Chondrocyte (in vitro differentiated cells): ENCODE results near the gene ACVR2B. TPM values are rescaled to one million over a fixed set of nuclear protein-coding genes. Genes with fewer than 3 reads are reported as not detected.

Experiments used
- DNase-seq: peaks from one replicate; pipeline ENCODE4 v3.0.0; 2021; ENCODE audit warnings: mixed read lengths, low spot score
- H3K27ac Mint-ChIP-seq: one replicate; pipeline ENCODE4 v1.8.0; 2021; ENCODE audit warnings: mild to moderate bottlenecking, moderate library complexity, mixed read lengths; ENCODE audit not compliant: unreplicated experiment
- H3K27me3 Mint-ChIP-seq: 2 replicates; pipeline ENCODE4 v1.8.0; 2021; ENCODE audit warnings: low read depth, mixed read lengths
- H3K36me3 Mint-ChIP-seq: 2 replicates; pipeline ENCODE4 v1.8.0; 2021; ENCODE audit warnings: low read depth, mixed read lengths
- H3K4me1 Mint-ChIP-seq: 2 replicates; pipeline ENCODE4 v1.8.0; 2021; ENCODE audit warnings: low read depth, mild to moderate bottlenecking, mixed read lengths
- H3K4me3 Mint-ChIP-seq: one replicate; pipeline ENCODE4 v1.8.0; 2021; ENCODE audit warnings: mild to moderate bottlenecking, moderate library complexity, mixed read lengths; ENCODE audit not compliant: unreplicated experiment
- H3K9me3 Mint-ChIP-seq: 2 replicates; pipeline ENCODE4 v1.8.0; 2021; ENCODE audit warnings: low read depth, mixed read lengths
- CTCF ChIP-seq: fragments of 200-600 bp; sonication (generic); IDR thresholded peaks from 2 replicates; pipeline ENCODE4 v1.5.0; 2021; ENCODE audit warnings: antibody characterized with exemption, mild to moderate bottlenecking, moderate library complexity
- total RNA-seq: library from RNA; stranded (reverse); gene quantifications from 3 replicates; pipeline ENCODE4 v1.2.1, GENCODE V29; 2021

The ACVR2B gene
- total RNA-seq, 1 donor from 2014 or later: 4.3 TPM

GRCh38 chr3:38488949-38489348 lies 35.3 kb downstream of the ACVR2B start:
- no peak for DNase-seq
- H3K9me3 Mint-ChIP-seq: no peaks in the 10 kb centered on the region
- H3K4me3 Mint-ChIP-seq: no peak overlapping the region
- no peak for TF ChIP-seq CTCF
- no peaks in the 10 kb centered on the region for H3K27me3 Mint-ChIP-seq
- no peaks in the 10 kb centered on the region for H3K4me1 Mint-ChIP-seq
- no peak overlapping the region for H3K27ac Mint-ChIP-seq
- H3K36me3 Mint-ChIP-seq: peaks cover 4% of the 10 kb centered on the region

- no peak for TF ChIP-seq CTCF
- no peak overlapping the region for H3K4me3 Mint-ChIP-seq
- H3K9me3 Mint-ChIP-seq: no peaks in the 10 kb centered on the region
- DNase-seq: no peak
- H3K36me3 Mint-ChIP-seq: peaks cover 4% of the 10 kb centered on the region
- no peaks in the 10 kb centered on the region for H3K27me3 Mint-ChIP-seq
- H3K27ac Mint-ChIP-seq: no peak overlapping the region
- no peaks in the 10 kb centered on the region for H3K4me1 Mint-ChIP-seq
Observed at GRCh38 chr3:38489766-38490165, 36.1 kb downstream of the ACVR2B start.

GRCh38 chr3:38490281-38491030 lies 36.8 kb downstream of the ACVR2B start:
- H3K4me1 Mint-ChIP-seq: no peaks in the 10 kb centered on the region
- no peaks in the 10 kb centered on the region for H3K27me3 Mint-ChIP-seq
- no peak overlapping the region for H3K27ac Mint-ChIP-seq
- TF ChIP-seq CTCF: no peak
- H3K4me3 Mint-ChIP-seq: no peak overlapping the region
- peaks cover 2% of the 10 kb centered on the region for H3K36me3 Mint-ChIP-seq
- DNase-seq: no peak
- H3K9me3 Mint-ChIP-seq: no peaks in the 10 kb centered on the region

- Mint-ChIP-seq H3K4me3 (no peak overlapping the region), H3K27me3 (no peaks in the 10 kb centered on the region)
- TF ChIP-seq CTCF: no peak
Observed at GRCh38 chr3:38491215-38491614, 37.5 kb downstream of the ACVR2B start.

GRCh38 chr3:38493031-38493430 lies 39.3 kb downstream of the ACVR2B start:
- no peak overlapping the region for H3K27ac Mint-ChIP-seq
- DNase-seq: no peak
- H3K4me3 Mint-ChIP-seq: no peak overlapping the region
- H3K36me3 Mint-ChIP-seq: no peaks in the 10 kb centered on the region
- H3K27me3 Mint-ChIP-seq: no peaks in the 10 kb centered on the region
- TF ChIP-seq CTCF: no peak
- peaks cover 9% of the 10 kb centered on the region for H3K4me1 Mint-ChIP-seq
- no peaks in the 10 kb centered on the region for H3K9me3 Mint-ChIP-seq

More at GRCh38 chr3:38491215-38491614, 37.5 kb downstream of the ACVR2B start:
- Mint-ChIP-seq H3K27ac (no peak overlapping the region), H3K9me3 (no peaks in the 10 kb centered on the region), H3K36me3 (peaks cover 2% of the 10 kb centered on the region), H3K4me1 (no peaks in the 10 kb centered on the region)
- no peak for DNase-seq
